Measurements from ENCODE around the gene ATXN2. TPM values are rescaled to one million over a fixed set of nuclear protein-coding genes. Genes with fewer than 3 reads are reported as not detected.

Gene ATXN2
- total RNA-seq, 1 experiment from 2014 or later: 72.9 TPM

DNA sequence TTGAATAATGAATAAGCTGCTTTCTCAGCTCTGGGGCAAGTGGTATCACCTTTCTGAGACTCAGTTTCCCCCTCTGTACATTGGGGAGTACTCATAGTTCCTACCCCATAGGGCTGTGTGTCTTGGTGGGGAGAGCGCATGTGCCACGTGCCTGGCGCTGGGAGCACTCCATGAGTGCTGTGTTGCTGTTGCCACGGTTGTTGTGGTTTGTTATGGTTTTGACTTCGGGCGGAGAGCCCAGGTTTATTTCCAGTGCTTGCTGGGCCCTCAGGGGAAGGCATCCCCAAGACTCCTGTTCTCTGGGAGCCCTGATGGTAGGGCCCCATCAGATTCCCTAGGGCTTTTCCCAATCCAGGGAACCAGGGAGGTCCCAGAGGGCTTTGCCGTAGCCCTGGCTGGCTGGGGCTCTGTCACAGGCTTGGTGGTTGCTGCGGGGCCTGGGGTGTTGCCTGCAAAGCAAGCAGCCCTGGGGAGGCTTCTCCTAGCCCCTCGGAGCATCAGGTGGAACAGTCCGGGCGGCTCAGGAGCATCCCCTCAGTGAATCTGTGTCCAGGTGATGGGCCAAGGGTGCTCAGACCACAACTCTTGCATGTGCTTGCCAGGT is 174.8 kb downstream of the ATXN2 start:
- H3K27me3 Mint-ChIP-seq (ENCODE audit: low read depth): no peaks in the 10 kb centered on the region
- Histone ChIP-seq H3K14ac (ENCODE audit: insufficient read depth, low read length) (no peak overlapping the region; the same call in 1 of the 2 replicates), H4K20me1 (ENCODE audit: control insufficient read depth, insufficient read depth, insufficient read length) (no peaks in the 10 kb centered on the region), H2BK120ac (ENCODE audit: low read depth, low read length, poor library complexity, severe bottlenecking) (no peak overlapping the region), H3K4me1 (ENCODE audit: insufficient read depth, low read length) (no peaks in the 10 kb centered on the region; the same call in 1 of the 2 replicates), H3K23ac (ENCODE audit: insufficient read length, low read depth, low read length) (no peak overlapping the region), H4K8ac (replicated peaks; ENCODE audit: insufficient read length, low read depth, low read length) (no peak overlapping the region), H3K9ac (ENCODE audit: extremely low read depth, insufficient read length, low read length) (no peak overlapping the region), H3K79me1 (ENCODE audit: insufficient read depth, low read depth, low read length, poor library complexity, severe bottlenecking) (peaks cover 4% of the 10 kb centered on the region), H2BK20ac (ENCODE audit: low read depth, low read length, poor library complexity, severe bottlenecking) (no peak overlapping the region), H2AK5ac (ENCODE audit: insufficient read length, low read length) (no peak overlapping the region), H3K27ac (ENCODE audit: insufficient read length, low read depth, low read length) (no peak overlapping the region), H3K4ac (ENCODE audit: low read depth, low read length) (no peak overlapping the region), H2AFZ (ENCODE audit: low read length) (no peak overlapping the region), H3T11ph (ENCODE audit: low read length) (no peak overlapping the region), H3K27me3 (ENCODE audit: insufficient read depth, low read length) (no peaks in the 10 kb centered on the region), H2BK15ac (ENCODE audit: low read depth, low read length) (no peak overlapping the region), H3K4me2 (ENCODE audit: insufficient read depth, insufficient read length, low read length) (no peak overlapping the region), H2BK12ac (ENCODE audit: insufficient read length, low read depth, low read length) (no peak overlapping the region), H3K56ac (ENCODE audit: insufficient read length, low read depth, low read length) (no peak overlapping the region), H3K23me2 (ENCODE audit: insufficient read length, low read depth, low read length, poor library complexity, severe bottlenecking) (no peaks in the 10 kb centered on the region), H2BK5ac (ENCODE audit: insufficient read length, low read length) (no peak overlapping the region), H3K79me2 (ENCODE audit: insufficient read depth, low read length) (peaks cover 3% of the 10 kb centered on the region; the same call in 1 of the 2 replicates), H3K9me3 (ENCODE audit: control insufficient read depth, low read depth, low read length) (no peaks in the 10 kb centered on the region), H3K18ac (ENCODE audit: insufficient read length, low read depth, low read length) (no peak overlapping the region), H4K91ac (ENCODE audit: insufficient read length, low read depth, low read length) (no peak overlapping the region), H4K5ac (ENCODE audit: insufficient read length, low read depth, low read length) (no peak overlapping the region)
- peak overlapping the region; percentile 87 to 91 (median 87); a peak in 6 of 7 replicates for H3K27ac Mint-ChIP-seq
- H3K9me3 Mint-ChIP-seq: no peaks in the 10 kb centered on the region
- TF ChIP-seq, protein P1, sequence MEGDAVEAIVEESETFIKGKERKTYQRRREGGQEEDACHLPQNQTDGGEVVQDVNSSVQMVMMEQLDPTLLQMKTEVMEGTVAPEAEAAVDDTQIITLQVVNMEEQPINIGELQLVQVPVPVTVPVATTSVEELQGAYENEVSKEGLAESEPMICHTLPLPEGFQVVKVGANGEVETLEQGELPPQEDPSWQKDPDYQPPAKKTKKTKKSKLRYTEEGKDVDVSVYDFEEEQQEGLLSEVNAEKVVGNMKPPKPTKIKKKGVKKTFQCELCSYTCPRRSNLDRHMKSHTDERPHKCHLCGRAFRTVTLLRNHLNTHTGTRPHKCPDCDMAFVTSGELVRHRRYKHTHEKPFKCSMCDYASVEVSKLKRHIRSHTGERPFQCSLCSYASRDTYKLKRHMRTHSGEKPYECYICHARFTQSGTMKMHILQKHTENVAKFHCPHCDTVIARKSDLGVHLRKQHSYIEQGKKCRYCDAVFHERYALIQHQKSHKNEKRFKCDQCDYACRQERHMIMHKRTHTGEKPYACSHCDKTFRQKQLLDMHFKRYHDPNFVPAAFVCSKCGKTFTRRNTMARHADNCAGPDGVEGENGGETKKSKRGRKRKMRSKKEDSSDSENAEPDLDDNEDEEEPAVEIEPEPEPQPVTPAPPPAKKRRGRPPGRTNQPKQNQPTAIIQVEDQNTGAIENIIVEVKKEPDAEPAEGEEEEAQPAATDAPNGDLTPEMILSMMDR (conservative IDR thresholded peaks at IDR 0.05): no peak
- H3K36me3 Mint-ChIP-seq (ENCODE audit: insufficient read depth in 1 of 3, low read depth in 3 of 3): peaks cover 9 to 28% (median 11%) of the 10 kb centered on the region in 3 experiments; a peak in 6 of 7 replicates
- DNase-seq: no peak
- no CpG with 5 or more reads among the region's 11 CpGs for WGBS (ENCODE audit: extremely low coverage, insufficient read length, low lambda C conversion rate)
- peaks cover 40 to 41% of the 10 kb centered on the region in 2 experiments for H3K4me1 Mint-ChIP-seq
- no peak overlapping the region for H3K4me3 Mint-ChIP-seq

Measured in H9 (cell line).